ENCODE data around the gene SYT13. TPM values are rescaled to one million over a fixed set of nuclear protein-coding genes. Genes with fewer than 3 reads are reported as not detected.

SYT13 gene
- total and polyA plus RNA-seq, 2 donors (not counting 3 experiments of a cell fraction or from before 2014, with no cell fraction given), result not detected

- FAIRE-seq, result peak; percentile 79
- H3K9me1 ChIP-seq (replicated peaks; ENCODE audit: control insufficient read depth, extremely low read depth, insufficient read depth, low read length), result no peaks in the 10 kb centered on the region
- H3K79me2 ChIP-seq (ENCODE audit: control insufficient read depth, insufficient read depth, low read length), result no peaks in the 10 kb centered on the region
- H3K4me3 ChIP-seq (replicated peaks in 1 of 3; ENCODE audit: insufficient read depth in 1 of 3, low read depth in 1 of 3, low read length in 3 of 3), result no peak overlapping the region
- no peak overlapping the region for H3K27ac ChIP-seq (ENCODE audit: insufficient read depth, low read depth, low read length)
- dilution Hi-C loops (cut with MboI; ENCODE audit: extremely low pct_ligation_motif_present, low sequenced_read_pairs), result no loop called here
- no TSS peak for BruUV-seq (replicated peaks)
- no peaks in the 10 kb centered on the region for H4K20me1 ChIP-seq (replicated peaks; ENCODE audit: control insufficient read depth, extremely low read depth, insufficient read depth, low read length)
- no peaks in the 10 kb centered on the region for H3K9me3 ChIP-seq (replicated peaks; ENCODE audit: control insufficient read depth, insufficient read depth, low read length)
- intact Hi-C loops (cut with micrococcal nuclease), result no loop called here
- POLR2A ChIA-PET, result no interaction called here
- H2AFZ ChIP-seq (ENCODE audit: low read depth, low read length), result no peak overlapping the region
- H3K4me1 ChIP-seq (ENCODE audit: control insufficient read depth, extremely low read depth, insufficient read depth, low read length), result peaks cover 3% of the 10 kb centered on the region
- CTCF ChIA-PET, result interaction anchor here (1.1 kb wide), 1 partner anchor 162 kb away, joined by 3 read pairs; no protein-coding TSS in a partner anchor
- DNase-seq (ENCODE audit: low read depth, low spot score), result peak; percentile 27
- peaks cover 2 to 3% of the 10 kb centered on the region in 2 experiments for H3K27me3 ChIP-seq (ENCODE audit: control insufficient read depth in 2 of 2, insufficient read depth in 2 of 2, low read length in 2 of 2)
- peak overlapping the region; percentile 23 for H3K4me2 ChIP-seq (ENCODE audit: insufficient read depth, low read length)
- H3K9ac ChIP-seq (replicated peaks; ENCODE audit: extremely low read depth, insufficient read depth, low read length), result no peak overlapping the region
- no peaks in the 10 kb centered on the region for H3K36me3 ChIP-seq (ENCODE audit: control insufficient read depth in 2 of 2, extremely low read depth in 1 of 2, insufficient read depth in 2 of 2, low read length in 2 of 2)
- TF ChIP-seq POLR2AphosphoS5 (IDR thresholded peaks at IDR 0.05; ENCODE audit: insufficient read depth, low read depth, low read length) (no peak), MAX (IDR thresholded peaks at IDR 0.05; ENCODE audit: insufficient read depth, insufficient read length) (no peak), POLR2A (IDR thresholded peaks at IDR 0.05; ENCODE audit: low read depth, low read length) (no peak), GATA2 (IDR thresholded peaks at IDR 0.05; ENCODE audit: insufficient read depth, insufficient read length, low read depth, low read length) (no peak), EZH2 (IDR thresholded peaks at IDR 0.05; ENCODE audit: borderline replicate concordance, low read depth, low read length, severe bottlenecking) (no peak), CTCF (IDR thresholded peaks at IDR 0.05; ENCODE audit: extremely low read depth in 1 of 2, insufficient read depth in 1 of 2, low read depth in 1 of 2, low read length in 2 of 2) (no peak), MYC (IDR thresholded peaks at IDR 0.05; ENCODE audit: low read depth, low read length) (no peak), FOS (IDR thresholded peaks at IDR 0.05; ENCODE audit: borderline replicate concordance, insufficient read depth, low read length) (no peak), JUN (IDR thresholded peaks at IDR 0.05; ENCODE audit: borderline replicate concordance, insufficient read depth, insufficient read length, low read depth) (peak; percentile 28)
These were observed 13.4 kb downstream of the SYT13 start for GRCh38 chr11:45272701-45273100.
